NCI-H1694 treated with DMSO at 0.1 percent for 48 hours (cell line): ENCODE data around the gene RHOBTB3.
"Not testable (repeated sequence)": the region's sequence is repeated elsewhere in the genome, so short reads cannot be mapped to it uniquely, and the experiment has no call there.

Experiments
- DNase-seq: peaks from one replicate; lab custom pipeline; 2025; lab: John Stamatoyannopoulos, UW

Gene RHOBTB3

GRCh38 chr5:95821110-95822021, 90.2 kb downstream of the RHOBTB3 start:
- no peak for DNase-seq

DNA sequence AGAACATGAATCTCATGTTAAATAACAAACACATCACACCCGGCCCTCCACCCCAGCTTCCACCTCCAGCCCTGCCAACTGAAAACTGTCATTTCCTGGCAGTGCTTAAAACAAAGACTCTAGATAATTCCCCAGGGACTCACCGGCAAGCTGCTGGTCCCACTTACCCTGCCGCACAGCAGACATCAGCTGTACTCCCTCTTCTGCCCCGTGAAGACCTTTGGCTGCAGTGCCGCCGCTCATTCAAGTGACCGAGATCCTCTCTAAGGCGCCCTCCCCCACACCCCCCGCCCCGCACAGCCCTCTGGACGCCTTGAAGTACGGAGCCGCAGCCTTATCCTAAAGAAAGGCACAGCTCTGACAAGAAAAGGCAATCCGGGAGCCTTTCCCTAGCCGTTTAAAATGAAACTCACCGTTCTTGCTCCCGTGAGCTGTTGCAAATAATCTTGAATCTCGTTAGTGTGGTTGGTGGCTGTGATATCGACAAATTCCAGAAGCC, 91.0 kb downstream of the RHOBTB3 start:
- peak; percentile 67 for DNase-seq

DNA sequence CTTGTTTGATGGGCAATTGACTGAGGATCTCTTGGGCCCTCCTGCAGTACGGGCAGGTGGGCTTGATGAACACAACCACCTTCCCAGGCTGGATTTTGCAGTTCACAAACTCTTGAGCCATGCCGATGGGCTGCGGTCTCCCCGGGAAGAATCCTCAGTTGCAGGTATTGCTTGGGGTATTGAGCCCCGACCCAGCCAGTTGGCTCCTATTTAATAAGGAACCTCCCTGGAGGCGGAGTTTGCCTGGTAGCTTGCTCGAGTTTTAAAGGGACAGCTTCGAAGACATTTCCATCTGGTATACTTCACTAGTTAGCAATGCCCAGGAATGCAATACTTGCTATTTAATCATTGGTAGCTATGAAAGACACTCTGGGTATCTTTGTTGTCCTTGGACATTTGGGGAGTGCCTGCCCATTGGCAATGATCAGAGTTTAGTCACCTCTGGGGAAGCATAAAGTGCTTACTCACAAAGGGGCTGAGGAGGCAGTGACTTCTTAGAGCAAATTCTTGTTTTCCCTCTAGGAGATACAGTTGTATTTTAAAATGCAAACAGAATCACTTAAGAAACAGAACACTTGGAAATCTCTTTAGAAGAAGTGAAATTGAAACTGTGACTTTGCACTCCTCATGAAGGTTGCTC, 91.5 kb downstream of the RHOBTB3 start, which contains the start of gene GLRX:
TSS of gene GLRX (minus strand) at position 185 of the 640 bp plus-strand sequence. CDS start at position 121, 64 bp downstream.
- DNase-seq = peak; percentile 46

GRCh38 chr5:95823218-95823737, 92.1 kb downstream of the RHOBTB3 start:
- no peak for DNase-seq

DNA sequence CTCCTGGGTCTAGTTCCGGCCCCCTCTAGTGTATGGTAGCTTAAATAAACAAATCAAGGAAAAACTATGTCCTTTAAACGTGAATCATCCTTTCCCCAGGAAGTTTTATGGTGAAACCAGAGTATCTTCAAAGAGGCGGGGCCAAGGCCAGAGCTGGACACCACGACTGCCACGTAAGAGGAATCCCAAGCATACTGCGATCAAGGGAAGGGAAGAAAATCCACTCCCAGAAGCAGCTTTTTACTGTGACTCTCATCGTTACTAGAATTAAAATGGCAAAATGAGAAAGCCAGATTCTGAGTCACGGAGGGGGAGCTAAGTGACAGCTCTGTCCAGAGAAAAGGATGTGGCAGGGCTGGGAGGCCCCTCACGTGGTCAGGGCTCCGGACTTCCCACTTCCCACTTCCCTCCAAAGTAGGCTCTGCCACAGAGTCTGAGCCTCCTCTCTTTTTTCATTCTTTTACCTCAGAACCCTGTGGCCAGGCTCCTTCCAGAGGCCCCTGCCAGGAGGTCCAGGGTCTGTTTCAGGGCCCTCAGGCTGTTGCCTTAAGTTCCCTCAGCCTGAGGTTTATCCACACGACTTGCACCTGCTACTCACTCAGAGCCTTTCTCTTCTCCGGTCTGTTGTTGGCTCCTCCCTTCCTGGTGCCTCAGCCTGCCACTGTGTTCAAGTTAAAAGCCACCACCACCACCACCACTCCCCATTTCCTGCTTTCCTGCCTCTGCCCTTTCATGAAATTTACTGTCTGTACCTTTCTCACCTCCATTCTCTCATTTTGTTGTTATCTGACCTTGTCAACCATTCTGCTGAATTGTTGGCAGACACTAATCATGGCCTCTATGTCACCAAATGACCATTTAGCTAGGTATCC, 92.8 kb downstream of the RHOBTB3 start:
- no peak for DNase-seq

DNA sequence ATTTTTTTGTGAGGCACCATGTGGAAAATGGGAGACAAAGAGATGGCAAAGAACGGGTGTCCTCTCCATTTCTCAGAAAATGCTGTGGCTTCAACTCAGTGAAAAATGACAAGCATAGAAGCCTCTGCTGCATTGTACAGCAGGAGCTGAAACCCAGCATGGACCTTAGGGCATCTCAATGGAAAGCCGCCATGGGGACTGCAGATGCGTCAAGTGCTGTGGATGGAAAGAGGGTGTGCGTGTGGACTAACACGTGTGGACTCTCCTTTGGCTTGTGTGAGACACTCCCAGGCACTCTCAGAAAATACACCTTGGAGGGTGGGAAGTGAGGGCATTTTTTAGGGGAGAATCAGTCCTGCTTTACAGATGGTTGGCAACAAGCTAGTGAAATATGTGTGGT, 93.6 kb downstream of the RHOBTB3 start:
- no peak for DNase-seq

DNA sequence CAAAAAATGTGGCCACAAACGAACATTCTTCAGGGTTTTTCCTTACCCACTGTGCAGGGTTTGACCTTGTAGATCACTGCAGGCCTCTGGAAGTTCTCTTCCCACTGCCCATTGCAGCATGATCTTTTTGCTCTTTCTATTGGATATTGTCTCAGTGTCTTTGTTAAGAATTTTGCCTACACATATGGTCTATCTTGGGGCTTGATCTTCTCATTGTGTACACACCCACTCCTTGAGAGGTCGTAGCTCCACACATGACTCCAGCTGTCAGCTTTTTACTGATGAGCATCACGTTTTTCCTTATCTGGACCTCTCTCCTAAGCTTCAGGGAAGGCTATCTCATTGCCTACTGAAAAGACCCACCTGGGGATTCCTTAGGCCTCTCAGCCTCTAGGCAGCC, 94.4 kb downstream of the RHOBTB3 start:
- no peak for DNase-seq

DNA sequence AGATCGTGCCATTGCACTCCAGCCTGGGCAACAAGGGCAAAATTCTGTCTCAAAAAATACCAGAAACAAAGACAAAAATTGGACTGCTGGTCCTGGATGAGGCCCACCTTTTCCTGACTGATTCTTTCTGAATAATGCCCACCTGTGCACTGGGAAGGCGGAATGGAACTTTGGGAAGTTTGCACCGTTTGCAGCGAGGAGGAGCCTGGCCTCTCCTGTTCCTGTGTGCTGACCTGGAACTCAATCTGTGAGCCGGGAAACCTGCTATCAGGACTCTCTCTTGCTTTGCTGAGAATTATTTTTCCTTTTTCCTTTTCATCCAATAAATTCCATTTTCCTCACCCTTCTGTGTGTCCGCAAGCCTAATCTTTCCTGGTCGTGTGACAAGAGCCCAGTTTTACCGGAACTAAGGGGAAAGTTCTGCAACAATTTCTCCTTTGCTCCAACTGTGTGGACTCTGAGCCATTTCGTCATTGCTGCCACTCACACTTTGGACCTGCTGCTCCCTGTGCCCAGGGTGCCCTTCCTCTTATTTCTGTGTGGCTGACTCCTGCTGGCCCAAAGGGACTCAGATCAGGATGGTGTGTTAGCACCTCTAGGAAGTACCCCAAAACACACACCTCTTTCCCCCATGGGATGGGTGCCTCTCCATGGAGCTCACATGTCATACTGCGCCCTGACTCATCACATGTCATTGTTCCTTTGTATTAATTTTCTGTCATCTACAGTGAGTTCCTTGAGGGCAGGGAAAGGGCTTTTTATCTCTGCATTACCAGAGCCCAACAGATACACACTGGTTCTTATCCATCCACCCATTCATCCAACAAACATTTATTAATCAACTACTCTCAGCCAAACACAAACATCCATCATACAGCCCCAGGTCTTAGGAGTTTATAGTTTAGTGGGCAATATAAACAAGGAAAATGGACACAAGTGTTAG, 96.1 kb downstream of the RHOBTB3 start:
- DNase-seq = no peak

DNA sequence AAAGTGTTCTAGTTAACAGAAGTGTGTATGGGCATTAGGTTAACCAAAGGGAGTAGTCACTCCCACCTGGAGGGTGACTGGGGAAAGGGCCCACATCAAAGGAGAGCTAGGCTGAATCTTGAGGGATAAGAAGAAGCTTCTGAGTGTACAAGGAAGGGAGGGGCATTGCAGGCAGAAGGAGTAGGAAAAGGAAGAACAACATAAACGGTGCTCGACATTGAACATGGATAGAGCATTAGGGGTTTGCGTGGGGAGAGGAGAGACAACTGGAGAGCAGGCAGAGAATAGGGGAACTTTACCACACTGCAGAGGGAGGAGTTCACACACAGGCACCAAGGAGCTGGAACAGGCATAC, 96.7 kb downstream of the RHOBTB3 start:
- no peak for DNase-seq

DNA sequence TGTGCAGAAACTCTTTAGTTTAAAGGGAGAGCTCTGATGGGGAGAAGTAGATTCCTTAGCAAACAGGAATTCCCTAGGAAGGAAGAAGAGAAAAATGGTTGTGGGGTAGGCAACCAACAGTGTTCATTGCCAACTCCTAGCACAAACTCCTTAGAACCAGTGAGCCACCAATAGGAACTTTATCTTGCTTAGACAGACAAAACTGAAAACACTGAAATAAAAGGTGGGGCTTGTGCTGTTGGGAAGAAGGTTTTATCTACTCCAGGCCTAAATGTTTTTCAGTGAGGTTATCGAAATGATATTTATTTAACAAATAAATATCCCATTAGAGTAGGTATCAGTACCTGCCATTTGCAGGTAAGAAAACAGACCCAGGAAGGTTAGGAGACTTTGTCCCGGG, 99.1 kb downstream of the RHOBTB3 start:
- DNase-seq = no peak

DNA sequence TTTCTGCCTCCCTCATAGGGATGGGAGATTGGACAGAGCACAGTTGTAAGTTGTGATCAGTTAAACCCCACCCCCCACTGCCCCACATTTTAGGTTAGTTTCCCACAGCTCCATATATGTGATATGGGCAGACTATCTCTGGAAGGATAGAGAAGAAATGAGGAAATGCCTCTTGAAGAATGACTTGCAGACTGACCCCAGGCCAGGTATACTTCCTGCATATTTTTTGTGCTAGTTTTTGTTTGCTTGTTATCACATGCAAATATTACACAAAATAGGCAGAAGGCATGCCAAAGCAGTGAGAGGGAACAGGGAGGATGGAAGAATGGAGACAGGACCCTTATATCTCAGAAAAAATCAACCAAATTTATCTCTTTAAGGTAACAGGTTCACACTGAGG, 101.5 kb downstream of the RHOBTB3 start:
- no peak for DNase-seq

DNA sequence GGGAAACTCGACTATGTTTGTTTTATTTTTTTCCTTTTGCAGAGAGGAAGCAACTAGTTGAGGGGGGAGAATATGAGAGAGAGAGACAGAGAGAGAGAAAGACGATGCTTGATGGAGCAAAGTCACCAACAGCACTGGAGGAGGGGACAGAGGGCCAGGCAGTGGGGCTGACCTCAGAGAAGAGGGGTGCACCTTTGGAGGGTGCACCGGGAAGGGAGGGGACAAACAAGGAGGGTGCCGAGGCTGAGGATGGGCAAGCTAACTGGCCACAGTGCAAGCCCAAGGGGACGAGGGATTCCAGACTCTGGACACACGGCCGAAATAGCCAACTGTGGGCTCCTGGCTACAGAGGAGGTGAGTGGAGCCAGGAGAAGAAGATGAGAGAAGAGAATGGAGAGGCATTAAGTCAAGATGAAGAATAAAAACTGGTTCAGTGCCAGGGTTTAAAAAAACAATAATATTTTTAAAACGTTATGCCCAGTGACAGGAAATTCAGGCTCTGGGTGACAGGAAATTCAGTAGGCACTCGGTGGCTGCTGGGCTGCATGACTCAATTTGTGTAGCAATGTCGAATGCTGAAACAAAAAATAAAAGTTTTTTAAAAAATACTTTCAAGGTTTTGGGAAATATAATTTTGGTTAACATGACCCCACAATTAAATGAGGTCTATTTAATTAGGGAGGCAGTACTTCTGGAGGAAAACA, 104.7 kb downstream of the RHOBTB3 start:
- no peak for DNase-seq

GRCh38 chr5:95836544-95836943, 105.4 kb downstream of the RHOBTB3 start:
- no peak for DNase-seq

DNA sequence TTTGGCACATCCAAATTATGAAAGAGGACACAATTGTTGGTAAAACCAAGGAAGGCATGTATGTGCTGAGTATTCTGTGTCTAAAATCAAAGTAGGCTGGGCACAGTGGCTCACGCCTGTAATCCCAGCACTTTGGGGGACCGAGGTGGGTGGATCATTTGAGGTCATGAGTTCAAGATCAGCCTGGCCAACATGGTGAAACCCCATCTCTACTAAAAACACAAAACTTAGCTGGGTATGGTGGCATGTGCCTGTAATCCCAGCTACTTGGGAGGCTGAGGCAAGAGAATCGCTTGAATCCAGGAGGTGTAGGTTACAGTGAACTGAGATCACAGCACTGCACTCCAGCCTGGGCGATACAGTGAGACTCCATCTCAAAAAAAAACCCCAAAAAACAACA, 105.8 kb downstream of the RHOBTB3 start:
- not testable (repeated sequence) for DNase-seq

GRCh38 chr5:95837492-95837891, 106.4 kb downstream of the RHOBTB3 start:
- no peak for DNase-seq

- no peak for DNase-seq
Observed at GRCh38 chr5:95838001-95838520, 106.9 kb downstream of the RHOBTB3 start.

- no peak for DNase-seq
Observed at GRCh38 chr5:95838556-95838955, 107.4 kb downstream of the RHOBTB3 start.

DNA sequence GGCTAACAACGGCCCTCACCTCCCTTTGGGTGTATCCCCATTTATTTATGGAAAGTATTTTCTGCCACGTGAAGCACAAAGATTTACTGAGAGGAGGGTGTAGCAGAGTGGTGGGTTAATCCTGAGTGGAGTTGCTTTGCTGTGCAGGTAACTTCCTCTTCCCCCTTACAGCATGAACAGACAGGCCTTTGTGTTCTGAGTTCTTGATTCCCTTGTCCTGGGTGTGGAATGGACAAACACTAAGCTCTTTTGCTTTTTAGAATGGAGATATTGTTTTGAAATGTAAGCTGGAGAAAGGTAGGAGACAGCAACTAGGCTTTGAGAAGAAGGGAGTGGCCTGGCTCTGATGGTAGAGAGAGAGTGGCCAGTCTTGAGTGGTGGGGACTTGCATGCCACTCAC, 108.5 kb downstream of the RHOBTB3 start:
- DNase-seq = no peak

DNA sequence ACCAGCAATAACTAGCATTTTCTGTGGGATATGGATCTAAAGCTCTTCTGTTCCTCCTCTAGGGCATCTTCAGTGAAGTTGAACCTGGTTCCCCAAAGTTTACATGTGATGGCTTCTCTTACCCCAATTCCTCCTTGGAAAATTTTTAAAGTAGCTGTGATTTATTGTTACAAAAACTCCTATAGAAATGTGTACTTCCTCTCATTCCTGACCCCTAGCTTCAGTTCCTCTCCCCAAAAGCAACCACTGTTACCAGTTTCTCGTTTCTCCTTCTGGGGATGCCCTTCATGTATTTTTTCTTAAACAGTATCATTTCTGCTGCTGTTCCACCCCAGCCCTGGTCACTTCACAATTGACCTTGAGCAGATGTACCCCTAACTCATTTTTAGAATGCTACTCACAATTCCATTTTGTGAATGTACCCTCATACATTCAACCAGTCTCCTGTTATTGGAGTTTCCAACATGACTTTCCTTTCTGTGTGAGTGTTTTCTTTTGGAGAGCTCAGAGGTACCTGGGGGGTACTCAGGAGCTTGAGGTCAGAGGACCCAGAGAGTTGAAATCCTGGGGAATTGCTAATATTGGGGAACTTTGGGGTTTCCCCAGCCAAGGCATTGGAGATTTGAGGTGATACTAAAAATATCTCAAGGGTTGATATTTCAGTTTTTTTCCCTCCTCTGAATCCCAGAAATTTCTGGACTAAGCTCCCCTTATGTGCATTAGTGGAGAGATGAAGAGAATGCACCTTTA, 110.0 kb downstream of the RHOBTB3 start:
- no peak for DNase-seq
